Endothelial cell of umbilical vein (primary cell): ENCODE results near the gene C17orf114.

Source experiments
- CTCF ChIP-seq, 2 donors: IDR thresholded peaks; 1 replicate in 1 of 2; 2 replicates in 1 of 2; pipeline ENCODE4 v1.5.1; 2011; ENCODE audit warnings: low read length in 2 of 2, mild to moderate bottlenecking in 2 of 2, moderate library complexity in 2 of 2, control low read depth in 1 of 2, inconsistent platforms in 1 of 2, low read depth in 1 of 2; ENCODE audit not compliant: insufficient read depth in 1 of 2; ENCODE audit errors: extremely low read depth in 1 of 2
- EZH2 ChIP-seq: IDR thresholded peaks from 2 replicates; pipeline ENCODE4 v1.6.1; 2012; ENCODE audit warnings: borderline replicate concordance, low read depth, mild to moderate bottlenecking, moderate library complexity, low read length, inconsistent platforms; ENCODE audit not compliant: severe bottlenecking
- GATA2 ChIP-seq: IDR thresholded peaks from 2 replicates; pipeline ENCODE4 v1.7.0; 2011; ENCODE audit warnings: low read depth, mild to moderate bottlenecking, moderate library complexity, mixed read lengths, low read length; ENCODE audit not compliant: insufficient read length, insufficient read depth
- JUN ChIP-seq: IDR thresholded peaks from 2 replicates; pipeline ENCODE4 v1.6.1; 2011; ENCODE audit warnings: borderline replicate concordance, low read depth; ENCODE audit not compliant: insufficient read length, insufficient read depth
- MYC ChIP-seq: IDR thresholded peaks from one replicate; pipeline ENCODE4 v1.6.1; 2011; ENCODE audit warnings: mild to moderate bottlenecking, low read depth, low read length
- POLR2A ChIP-seq: IDR thresholded peaks from 2 replicates; pipeline ENCODE4 v1.6.1; 2012; ENCODE audit warnings: low read depth, mild to moderate bottlenecking, control low read depth, low read length
- TF ChIP-seq, protein P1 (sequence below): IDR thresholded peaks from 2 replicates; pipeline ENCODE4 v1.6.1; 2011; ENCODE audit not compliant: insufficient read depth, insufficient read length

DNA sequence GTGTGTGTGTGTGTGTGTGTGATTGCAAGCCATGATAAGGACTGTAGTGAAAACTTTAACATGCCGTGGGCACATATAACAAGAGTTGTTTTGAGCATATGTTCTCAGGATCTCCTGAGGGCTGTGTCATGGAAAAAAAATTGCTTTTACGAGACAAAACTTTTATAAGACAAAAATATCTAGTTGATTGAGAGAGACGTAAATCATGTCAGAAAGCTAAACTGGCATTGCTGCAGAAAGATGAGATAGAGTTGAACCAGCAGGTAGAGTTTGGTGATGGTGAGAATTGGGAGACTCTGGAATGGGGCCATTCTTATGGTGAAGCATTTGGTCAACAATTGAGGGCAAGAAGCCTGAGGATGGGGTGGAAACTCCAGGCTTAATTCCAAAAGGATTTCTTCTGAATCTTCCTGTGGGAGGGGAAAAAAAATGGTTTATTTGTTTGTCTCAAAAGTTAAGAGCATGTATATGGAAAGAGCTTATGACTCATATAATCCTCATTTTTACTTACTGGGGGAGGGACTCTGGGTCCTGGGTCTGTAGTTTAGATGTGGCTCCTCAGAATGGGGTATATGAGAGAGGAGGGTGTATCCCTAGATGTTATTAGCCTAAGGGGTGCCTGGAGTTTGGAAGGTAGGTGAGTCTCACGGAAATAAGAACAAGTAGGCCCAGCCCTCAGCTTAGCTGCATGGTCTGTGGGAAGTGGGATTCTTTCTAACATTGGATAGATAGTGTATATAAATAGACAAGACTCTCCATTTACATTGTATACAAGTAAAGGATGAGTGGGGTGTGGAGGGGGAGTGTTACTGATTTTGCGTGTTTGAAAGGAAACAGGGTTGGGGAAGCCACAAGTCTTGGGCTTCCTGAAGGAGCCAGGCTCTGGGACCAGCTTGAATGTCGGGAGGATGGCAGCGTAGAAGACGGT is 38.1 kb upstream of the C17orf114 start:
- TF ChIP-seq MYC = no peak
- TF ChIP-seq CTCF (IDR thresholded peaks at IDR 0.05; ENCODE audit: extremely low read depth in 1 of 2, insufficient read depth in 1 of 2, low read depth in 1 of 2, low read length in 2 of 2) = no peak
- TF ChIP-seq EZH2 = no peak
- TF ChIP-seq JUN = no peak
- TF ChIP-seq POLR2A = no peak
- no peak for TF ChIP-seq GATA2
- TF ChIP-seq, protein P1, sequence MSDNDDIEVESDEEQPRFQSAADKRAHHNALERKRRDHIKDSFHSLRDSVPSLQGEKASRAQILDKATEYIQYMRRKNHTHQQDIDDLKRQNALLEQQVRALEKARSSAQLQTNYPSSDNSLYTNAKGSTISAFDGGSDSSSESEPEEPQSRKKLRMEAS = no peak
